Stimulated activated CD8-positive, alpha-beta memory T cell treated with anti-CD3 and anti-CD28 coated beads, Interleukin-15, amount 100 ng/mL, for 24 hours (primary cell): ENCODE measurements around the gene PIEZO2.
"Not testable (repeated sequence)": the region's sequence is repeated elsewhere in the genome, so short reads cannot be mapped to it uniquely, and the experiment has no call there.

ENCODE experiments used
- DNase-seq: peaks from one replicate; pipeline ENCODE4 v3.0.0-alpha.2; 2020; ENCODE audit warnings: low read depth

The PIEZO2 gene

DNA sequence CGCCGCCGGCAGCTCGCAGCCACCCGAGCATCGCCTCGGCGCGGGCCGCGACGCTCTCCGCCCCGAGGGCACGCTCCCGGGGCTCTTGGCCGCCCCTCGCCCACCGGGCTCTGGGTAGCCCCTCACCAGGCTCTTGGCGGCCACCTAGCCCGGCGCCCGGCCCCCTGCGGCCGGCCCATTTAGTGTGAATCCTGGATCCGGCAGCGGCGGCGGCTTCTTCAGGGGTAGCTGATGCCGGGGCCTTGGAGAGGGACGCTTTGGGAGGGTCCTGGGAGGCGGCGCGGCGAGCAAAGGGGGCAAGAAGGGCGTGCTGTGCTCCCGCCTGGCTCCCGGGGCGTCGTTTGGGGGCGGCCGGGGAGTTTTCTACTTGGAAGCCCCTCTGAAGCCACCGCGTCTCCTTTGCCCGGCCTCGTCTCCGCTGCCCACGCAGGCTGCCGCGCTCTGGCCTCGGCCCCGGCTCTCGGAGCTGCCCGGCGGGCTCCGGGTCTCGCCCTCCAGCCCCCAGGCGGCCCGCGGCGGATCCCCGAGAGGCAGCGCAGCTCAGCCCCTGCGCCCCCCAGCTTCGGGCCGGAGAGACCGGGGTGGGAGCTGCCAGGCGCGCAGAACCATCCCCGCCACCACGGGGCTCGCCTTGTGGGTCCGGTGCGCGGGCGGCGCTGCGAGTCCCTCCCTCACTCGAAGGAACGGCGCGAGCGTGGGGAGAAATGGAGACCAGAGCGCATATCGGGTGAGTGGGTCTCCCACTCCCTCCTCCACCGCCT lies 509 bp downstream of the PIEZO2 start:
- DNase-seq: no peak

DNA sequence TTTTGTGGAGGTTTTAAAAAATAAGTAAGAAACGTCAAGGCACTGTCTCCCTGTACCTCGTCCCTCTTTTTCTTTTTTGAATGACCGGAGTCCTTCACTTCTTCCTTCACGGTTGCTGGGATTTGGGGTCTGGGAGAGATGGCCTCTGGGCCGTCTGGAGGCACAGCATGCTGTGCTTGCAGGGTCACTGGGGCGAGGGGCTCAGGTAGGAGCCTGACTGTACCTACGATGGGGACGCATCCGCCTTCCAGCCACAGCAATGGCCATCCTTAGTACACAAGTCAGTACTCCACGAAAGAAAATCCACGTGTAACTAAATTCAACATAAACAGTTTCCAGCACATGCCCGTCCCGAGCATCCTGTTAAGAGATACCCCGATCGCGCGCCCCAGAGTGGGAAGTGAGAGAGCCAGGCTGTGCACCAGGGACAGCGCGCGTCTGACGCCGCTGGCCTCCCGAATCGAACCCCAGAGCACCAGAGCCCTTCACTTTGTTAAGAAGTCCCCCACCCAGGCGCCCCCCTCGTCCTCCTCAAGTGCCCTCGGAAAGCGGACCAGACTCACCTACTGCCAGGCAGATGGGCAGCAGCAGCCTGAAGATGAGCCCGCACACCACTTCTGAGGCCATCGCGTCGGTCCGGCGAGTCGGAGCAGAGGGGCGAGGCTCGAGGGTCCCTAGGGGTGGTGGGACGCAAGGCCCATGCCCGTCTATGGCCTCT lies 1.2 kb downstream of the PIEZO2 start:
- no peak for DNase-seq

DNA sequence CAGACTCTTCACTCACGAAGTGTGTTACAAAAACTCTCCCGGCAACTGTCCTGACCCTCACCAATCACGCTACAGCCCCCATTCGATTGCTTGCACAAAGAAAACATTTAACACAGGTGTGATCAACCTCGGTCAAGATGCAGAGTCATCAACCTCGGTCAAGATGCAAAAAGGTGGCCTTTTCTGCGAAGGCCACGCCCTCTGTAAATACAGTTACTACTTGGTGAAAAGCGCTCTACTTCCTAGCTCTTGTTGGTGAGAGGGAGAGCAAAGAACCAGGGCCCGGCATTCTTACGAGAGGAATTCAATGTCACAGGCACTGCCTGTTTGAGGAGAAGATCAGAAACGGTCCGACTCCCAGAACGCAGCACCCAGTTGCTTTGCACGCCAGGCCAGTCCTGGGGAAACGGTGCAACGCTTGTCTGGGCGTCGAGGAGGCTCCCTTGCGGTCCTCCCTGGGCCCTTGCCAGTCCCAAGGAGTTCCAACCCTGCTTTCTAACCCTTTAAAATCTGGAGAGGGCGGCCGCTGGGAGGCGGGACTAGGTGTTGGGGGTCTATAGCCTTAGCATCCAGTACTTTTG lies 1.9 kb downstream of the PIEZO2 start:
- no peak for DNase-seq

GRCh38 chr18:11146947-11147345 lies 2.4 kb downstream of the PIEZO2 start:
- DNase-seq: no peak

DNA sequence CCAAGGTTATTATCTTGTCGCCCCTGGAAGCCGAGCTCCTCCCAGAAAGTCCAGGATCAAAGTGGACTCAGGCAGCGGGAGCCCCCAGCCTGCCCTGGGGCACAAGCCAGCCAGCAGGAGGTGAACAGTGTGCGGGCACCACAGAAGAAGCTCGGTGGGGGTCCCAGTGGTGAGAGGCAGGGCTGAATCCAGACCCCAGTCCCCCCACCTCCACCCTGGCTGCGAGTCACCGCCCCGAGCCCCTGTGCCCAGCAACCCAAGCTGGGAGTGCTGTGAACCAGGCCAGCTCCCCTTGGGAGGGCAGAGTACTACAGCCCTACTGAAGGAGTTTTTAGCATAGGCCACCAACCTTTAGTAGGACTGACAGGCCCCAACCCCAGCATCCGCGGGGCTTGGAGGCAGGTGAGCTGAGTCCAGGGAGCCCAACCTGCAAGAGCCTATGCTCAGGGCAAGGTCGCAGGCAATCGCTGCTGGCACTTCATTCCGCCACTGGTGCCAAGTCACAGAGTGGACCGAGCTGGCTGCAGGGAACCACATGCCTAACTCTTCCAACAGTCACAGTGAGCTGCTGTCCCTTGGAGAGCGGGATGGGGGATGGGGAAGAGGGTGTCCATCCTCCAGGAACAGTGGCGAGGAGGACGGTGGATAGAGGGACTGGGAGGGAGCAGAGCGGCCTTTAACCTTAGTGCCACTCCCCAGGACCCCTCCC lies 3.0 kb downstream of the PIEZO2 start:
- no peak for DNase-seq

DNA sequence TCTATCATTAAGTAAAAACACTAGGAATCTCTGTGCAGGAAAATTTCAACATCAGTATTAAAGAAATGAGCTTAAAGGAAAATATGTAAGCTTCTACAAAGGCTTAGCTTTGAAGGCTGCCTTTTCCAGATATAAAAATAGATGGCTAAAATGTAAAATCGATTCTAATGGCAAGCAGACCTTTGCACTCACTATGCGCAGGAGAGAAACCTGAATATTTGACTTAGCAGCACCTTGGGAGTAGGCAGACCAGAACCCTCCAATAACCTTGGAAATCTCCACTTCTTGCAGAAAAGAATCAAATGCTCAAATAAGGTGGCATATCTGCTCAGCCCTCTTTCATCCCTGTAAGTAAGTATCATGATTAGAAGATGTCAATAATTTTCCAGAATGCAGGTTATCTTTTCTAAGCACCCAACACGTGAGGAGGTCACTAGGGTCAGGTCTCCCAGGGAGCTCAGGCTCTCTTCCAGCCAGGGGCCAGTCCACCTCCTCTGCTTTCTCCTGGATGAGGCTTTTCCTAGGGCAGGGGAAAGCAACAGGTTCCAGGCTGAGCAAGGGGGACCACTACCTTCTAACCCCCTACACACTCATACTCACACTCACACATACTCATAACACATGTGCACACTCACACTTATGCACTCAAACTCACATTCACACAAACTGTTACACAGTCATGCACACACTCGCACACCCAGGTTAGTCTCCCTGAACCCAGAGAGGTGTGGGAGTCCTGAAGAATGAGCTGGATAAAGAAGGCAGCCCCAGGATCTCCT lies 3.8 kb downstream of the PIEZO2 start:
- DNase-seq: no peak

DNA sequence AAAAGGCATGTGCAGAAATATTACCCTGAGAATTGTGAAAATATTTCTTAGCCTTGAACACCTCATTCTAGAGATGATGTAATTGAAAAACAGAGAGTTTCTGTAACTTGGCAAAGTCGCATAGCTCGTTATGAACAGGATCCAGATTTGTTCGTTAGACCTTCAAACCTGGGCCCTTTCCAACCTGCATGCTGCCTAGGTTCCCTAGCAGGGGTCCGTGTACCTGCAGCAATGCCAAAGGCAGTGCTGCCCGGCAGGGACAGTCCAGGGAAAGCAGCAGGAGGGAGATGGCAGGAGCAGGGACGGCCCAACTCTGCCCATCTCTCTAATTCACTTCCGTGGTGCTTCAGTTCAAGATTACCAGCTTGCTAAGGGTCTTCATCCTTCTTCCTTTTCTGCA lies 12.0 kb downstream of the PIEZO2 start:
- no peak for DNase-seq

DNA sequence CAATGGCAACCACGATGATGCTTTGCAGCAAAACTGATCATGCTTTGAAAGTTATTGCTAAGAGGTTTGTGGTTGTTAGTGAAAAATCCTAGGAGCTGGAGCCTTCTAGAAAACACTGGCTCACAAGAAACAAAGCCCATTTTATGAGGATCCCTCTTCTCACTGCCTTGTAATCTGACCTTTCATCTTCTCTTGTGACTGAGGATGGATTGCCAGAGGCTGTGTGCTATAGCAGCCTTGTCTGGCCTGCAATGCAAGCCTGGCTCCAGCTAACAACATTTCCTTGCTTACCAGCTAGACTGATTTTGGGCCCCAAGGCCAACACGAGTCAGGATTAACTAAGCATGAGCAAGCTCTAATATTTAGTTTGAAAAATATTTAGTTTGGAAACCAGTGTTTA lies 13.1 kb downstream of the PIEZO2 start:
- no peak for DNase-seq

- DNase-seq: no peak
Measured at GRCh38 chr18:11134940-11135339, 14.4 kb downstream of the PIEZO2 start.

- not testable (repeated sequence) for DNase-seq
Measured at GRCh38 chr18:11129059-11129458, 20.3 kb downstream of the PIEZO2 start.

DNA sequence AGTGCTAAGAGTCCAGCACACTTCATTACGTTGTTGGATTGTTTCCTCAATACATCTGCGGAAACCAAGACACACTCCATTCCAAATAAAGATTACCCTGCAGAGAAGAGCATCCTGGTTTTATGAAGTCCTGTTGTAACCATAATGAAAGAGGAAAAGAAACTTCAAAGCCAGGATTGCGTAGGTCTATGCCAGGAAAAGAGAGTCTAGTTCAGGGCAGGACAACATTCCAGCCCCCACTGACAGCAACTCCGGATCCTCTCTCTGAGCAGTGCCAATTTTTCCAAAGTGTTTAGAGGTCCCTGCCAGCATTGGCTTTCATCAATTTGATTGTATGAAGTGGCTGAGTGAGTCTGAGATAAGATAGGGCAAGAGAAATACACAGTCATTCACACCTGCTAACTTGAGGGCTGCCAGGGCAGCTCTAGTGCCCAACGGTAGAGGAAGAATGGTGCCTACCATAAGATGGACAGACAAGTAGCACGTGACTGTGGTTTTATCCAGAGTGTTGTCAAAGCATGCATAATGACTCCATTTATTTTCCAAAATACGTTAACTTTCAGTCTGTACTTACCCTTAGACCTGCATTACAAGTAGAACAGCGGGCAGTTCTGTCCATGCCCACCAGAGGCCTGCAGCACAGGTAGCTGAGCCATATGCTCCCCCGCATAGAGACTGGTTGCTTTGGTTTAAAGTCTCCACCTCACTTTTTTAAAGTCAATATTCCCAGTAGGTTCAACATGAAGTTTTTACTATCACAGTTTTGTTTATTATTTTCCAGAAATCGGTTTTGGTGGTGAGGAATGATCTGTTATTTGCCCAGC lies 23.7 kb downstream of the PIEZO2 start:
- DNase-seq: no peak

- no peak for DNase-seq
Measured at GRCh38 chr18:11124054-11124453, 25.3 kb downstream of the PIEZO2 start.

GRCh38 chr18:11121443-11121849 lies 27.9 kb downstream of the PIEZO2 start:
- DNase-seq: no peak

GRCh38 chr18:11119959-11120587 lies 29.3 kb downstream of the PIEZO2 start:
- no peak for DNase-seq

- DNase-seq: no peak
Measured at GRCh38 chr18:11119550-11119949, 29.8 kb downstream of the PIEZO2 start.

GRCh38 chr18:11118051-11118766 lies 31.2 kb downstream of the PIEZO2 start:
- no peak for DNase-seq

- DNase-seq: no peak
Measured at GRCh38 chr18:11115276-11115675, 34.1 kb downstream of the PIEZO2 start.

GRCh38 chr18:11114653-11115052 lies 34.7 kb downstream of the PIEZO2 start:
- DNase-seq: no peak

GRCh38 chr18:11113937-11114336 lies 35.4 kb downstream of the PIEZO2 start:
- DNase-seq: no peak

- DNase-seq: no peak
Measured at GRCh38 chr18:11113046-11113548, 36.3 kb downstream of the PIEZO2 start.
